SU-DHL-6 (cell line): ENCODE results near the gene UCN3.

Source experiments
- H2AFZ ChIP-seq: fragments of 200-600 bp; sonication (generic); 2 replicates; pipeline ENCODE4 v1.6.1; 2014; ENCODE audit warnings: low read depth, mild to moderate bottlenecking, moderate library complexity, mixed read lengths, antibody characterized with exemption, low read length; ENCODE audit not compliant: severe bottlenecking
- H3F3A ChIP-seq: fragments of 200-600 bp; shearing (Covaris generic); 2 replicates; pipeline ENCODE4 v1.6.0; 2016; ENCODE audit warnings: antibody characterized with exemption, mild to moderate bottlenecking; ENCODE audit not compliant: insufficient read depth
- H3K27ac ChIP-seq: fragments of 200-600 bp; sonication (generic); 2 replicates; pipeline ENCODE4 v1.5.1; 2016; ENCODE audit warnings: low read depth, mild to moderate bottlenecking, low read length, moderate library complexity, mixed read lengths
- H3K27me3 ChIP-seq: fragments of 200-600 bp; sonication (generic), shearing (Covaris generic); 2 replicates; pipeline ENCODE4 v1.6.0; 2014; ENCODE audit warnings: mild to moderate bottlenecking, low read length
- H3K36me3 ChIP-seq: fragments of 200-600 bp; sonication (generic); 2 replicates; pipeline ENCODE4 v1.6.1; 2014; ENCODE audit warnings: mild to moderate bottlenecking, low read length, mixed read lengths
- H3K4me2 ChIP-seq: fragments of 300-600, 200-600 bp; shearing (Covaris generic), sonication (generic); 2 replicates; pipeline ENCODE4 v1.6.0; 2014; ENCODE audit warnings: low read length, low read depth, mild to moderate bottlenecking; ENCODE audit not compliant: poor library complexity, severe bottlenecking
- H3K4me3 ChIP-seq: fragments of 200-600 bp; sonication (generic); 2 replicates; pipeline ENCODE4 v1.5.1; 2014; ENCODE audit warnings: antibody characterized with exemption, low read length, mild to moderate bottlenecking, mixed read lengths; ENCODE audit not compliant: insufficient read depth, poor library complexity, severe bottlenecking
- H3K79me2 ChIP-seq: fragments of 200-600 bp; sonication (generic); 2 replicates; pipeline ENCODE4 v1.6.1; 2014; ENCODE audit warnings: mild to moderate bottlenecking, low read length, moderate library complexity; ENCODE audit not compliant: insufficient read depth
- H3K9ac ChIP-seq: fragments of 200-600 bp; sonication (generic); 2 replicates; pipeline ENCODE4 v1.7.0; 2014; ENCODE audit warnings: mild to moderate bottlenecking, low read length
- H3K9me2 ChIP-seq: fragments of 200-600 bp; sonication (generic); replicated peaks from 2 replicates; pipeline ENCODE4 v1.6.1; 2014; ENCODE audit warnings: low read length; ENCODE audit not compliant: insufficient read depth
- H3K9me3 ChIP-seq: fragments of 200-600 bp; sonication (generic); 2 replicates; pipeline ENCODE4 v1.6.1; 2014; ENCODE audit warnings: low read length, mixed read lengths; ENCODE audit not compliant: insufficient read depth
- H4K20me1 ChIP-seq: fragments of 200-600 bp; sonication (generic); 2 replicates; pipeline ENCODE4 v1.6.1; 2014; ENCODE audit warnings: low read depth, mild to moderate bottlenecking, antibody characterized with exemption, low read length, moderate library complexity, mixed read lengths
- EZH2phosphoT487 ChIP-seq: fragments of 200-600 bp; sonication (generic), shearing (Covaris generic); conservative IDR thresholded peaks from 2 replicates; pipeline ENCODE4 v1.6.1; 2018; ENCODE audit warnings: mild to moderate bottlenecking, antibody characterized with exemption, low read length, moderate library complexity, mixed read lengths
- TF ChIP-seq, protein P1 (sequence below): fragments of 200-600 bp; sonication (generic); IDR thresholded peaks from one replicate; pipeline ENCODE4 v1.5.1; 2017; ENCODE audit warnings: antibody characterized with exemption, mild to moderate bottlenecking, low read length, moderate library complexity; ENCODE audit not compliant: insufficient read depth, poor library complexity, severe bottlenecking

The UCN3 gene

DNA sequence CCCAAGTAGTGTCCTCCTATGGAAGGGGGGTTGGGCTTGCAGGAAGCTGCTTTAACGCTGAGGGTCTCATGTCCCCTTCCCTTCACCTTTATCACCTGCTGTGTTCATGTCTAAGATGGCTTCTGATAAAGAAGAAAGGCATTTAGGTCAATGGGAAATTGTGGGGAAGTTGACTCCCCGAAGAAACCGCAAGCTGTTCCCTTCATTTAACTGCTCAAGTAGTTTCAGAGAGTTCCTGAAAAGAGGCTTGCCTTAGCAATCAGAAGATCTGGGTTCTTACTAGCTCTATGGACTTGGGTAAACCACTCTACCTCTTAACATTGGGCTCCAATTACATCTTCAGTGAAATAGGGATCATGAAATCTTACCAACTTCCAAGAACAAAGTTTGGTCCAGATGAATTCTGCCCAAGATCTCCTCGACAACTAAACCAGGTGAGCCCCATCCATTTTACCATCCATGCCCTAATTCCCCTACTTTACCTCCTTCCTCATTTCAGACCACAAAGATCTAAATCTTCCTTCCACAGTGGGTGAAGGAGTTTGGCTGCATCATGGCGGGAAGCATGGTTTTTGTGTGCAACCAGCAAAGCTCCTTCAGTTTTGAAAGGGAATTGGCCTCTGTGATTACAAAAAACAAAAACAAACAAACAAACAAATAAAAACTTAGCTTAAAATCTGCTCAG, 30.4 kb upstream of the UCN3 start:
- H3F3A ChIP-seq: no peaks in the 10 kb centered on the region
- H3K36me3 ChIP-seq: no peaks in the 10 kb centered on the region
- H3K9me2 ChIP-seq: no peaks in the 10 kb centered on the region
- no peaks in the 10 kb centered on the region for H3K79me2 ChIP-seq
- no peak for TF ChIP-seq EZH2phosphoT487
- TF ChIP-seq, protein P1, sequence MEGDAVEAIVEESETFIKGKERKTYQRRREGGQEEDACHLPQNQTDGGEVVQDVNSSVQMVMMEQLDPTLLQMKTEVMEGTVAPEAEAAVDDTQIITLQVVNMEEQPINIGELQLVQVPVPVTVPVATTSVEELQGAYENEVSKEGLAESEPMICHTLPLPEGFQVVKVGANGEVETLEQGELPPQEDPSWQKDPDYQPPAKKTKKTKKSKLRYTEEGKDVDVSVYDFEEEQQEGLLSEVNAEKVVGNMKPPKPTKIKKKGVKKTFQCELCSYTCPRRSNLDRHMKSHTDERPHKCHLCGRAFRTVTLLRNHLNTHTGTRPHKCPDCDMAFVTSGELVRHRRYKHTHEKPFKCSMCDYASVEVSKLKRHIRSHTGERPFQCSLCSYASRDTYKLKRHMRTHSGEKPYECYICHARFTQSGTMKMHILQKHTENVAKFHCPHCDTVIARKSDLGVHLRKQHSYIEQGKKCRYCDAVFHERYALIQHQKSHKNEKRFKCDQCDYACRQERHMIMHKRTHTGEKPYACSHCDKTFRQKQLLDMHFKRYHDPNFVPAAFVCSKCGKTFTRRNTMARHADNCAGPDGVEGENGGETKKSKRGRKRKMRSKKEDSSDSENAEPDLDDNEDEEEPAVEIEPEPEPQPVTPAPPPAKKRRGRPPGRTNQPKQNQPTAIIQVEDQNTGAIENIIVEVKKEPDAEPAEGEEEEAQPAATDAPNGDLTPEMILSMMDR: no peak
- H3K4me3 ChIP-seq: no peak overlapping the region
- H2AFZ ChIP-seq: no peak overlapping the region
- no peak overlapping the region for H3K9ac ChIP-seq
- H3K27me3 ChIP-seq: no peaks in the 10 kb centered on the region
- H3K9me3 ChIP-seq: no peaks in the 10 kb centered on the region
- H4K20me1 ChIP-seq: no peaks in the 10 kb centered on the region
- no peak overlapping the region for H3K27ac ChIP-seq
- no peak overlapping the region for H3K4me2 ChIP-seq

DNA sequence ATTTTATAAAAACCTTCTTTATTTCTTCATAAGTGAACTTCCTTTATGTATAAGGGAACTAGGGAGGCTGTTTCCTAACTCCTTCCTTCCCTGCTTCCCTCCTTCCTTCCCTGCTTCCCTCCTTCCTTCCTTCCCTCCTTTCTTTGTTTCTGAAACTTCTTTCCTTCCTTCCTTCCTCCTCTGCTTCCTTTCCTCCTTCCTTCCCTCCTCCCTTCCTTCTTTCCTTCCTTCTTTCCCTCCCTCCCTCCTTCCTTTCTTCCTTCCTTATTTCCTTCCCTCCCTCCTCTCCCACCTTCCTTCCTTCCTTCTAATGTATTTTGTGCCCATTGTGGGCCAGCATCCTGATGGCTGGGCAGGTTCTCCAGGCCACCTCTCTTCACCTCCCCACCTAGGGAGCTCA, 26.8 kb upstream of the UCN3 start:
- Histone ChIP-seq H3K9me2 (no peaks in the 10 kb centered on the region), H2AFZ (no peak overlapping the region), H3K79me2 (no peaks in the 10 kb centered on the region), H4K20me1 (no peaks in the 10 kb centered on the region), H3K4me3 (no peak overlapping the region), H3F3A (no peaks in the 10 kb centered on the region), H3K27me3 (no peaks in the 10 kb centered on the region; the same call in 1 of the 2 replicates), H3K9me3 (no peaks in the 10 kb centered on the region), H3K27ac (no peak overlapping the region), H3K36me3 (no peaks in the 10 kb centered on the region), H3K9ac (no peak overlapping the region), H3K4me2 (no peak overlapping the region)
- TF ChIP-seq, protein P1: no peak
- no peak for TF ChIP-seq EZH2phosphoT487

DNA sequence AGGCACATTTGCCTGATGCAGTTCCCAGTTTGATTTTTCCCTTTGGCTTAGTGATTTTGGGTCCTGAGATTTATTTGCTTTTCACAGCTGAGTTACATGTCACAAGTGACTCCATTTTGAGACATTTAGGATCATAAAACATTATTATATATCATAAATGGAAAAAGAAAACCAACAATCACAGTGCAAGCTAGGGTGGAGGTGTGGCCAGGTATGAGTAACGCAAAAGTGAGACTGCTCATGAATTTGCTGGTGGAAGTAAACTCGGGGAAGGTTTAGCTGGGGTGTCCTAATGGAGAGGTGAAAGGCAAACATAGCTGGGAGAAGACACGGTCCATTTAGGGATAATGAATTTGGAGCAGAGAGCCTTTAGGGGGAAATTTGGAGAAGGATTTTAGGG, 21.7 kb upstream of the UCN3 start:
- H3K27me3 ChIP-seq: no peaks in the 10 kb centered on the region; the same call in 1 of the 2 replicates
- H3K79me2 ChIP-seq: no peaks in the 10 kb centered on the region
- no peak overlapping the region for H3K4me3 ChIP-seq
- no peak overlapping the region for H3K9ac ChIP-seq
- no peaks in the 10 kb centered on the region for H3K9me3 ChIP-seq
- H2AFZ ChIP-seq: no peak overlapping the region
- no peaks in the 10 kb centered on the region for H3K36me3 ChIP-seq
- no peaks in the 10 kb centered on the region for H3F3A ChIP-seq
- no peak overlapping the region for H3K4me2 ChIP-seq
- no peak for TF ChIP-seq EZH2phosphoT487
- TF ChIP-seq, protein P1: no peak
- no peaks in the 10 kb centered on the region for H3K9me2 ChIP-seq
- H4K20me1 ChIP-seq: no peaks in the 10 kb centered on the region
- H3K27ac ChIP-seq: no peak overlapping the region
